H7 (cell line): ENCODE measurements around the gene TMEM214. TPM values are rescaled to one million over a fixed set of nuclear protein-coding genes. Genes with fewer than 3 reads are reported as not detected.

Experiments
- DNase-seq: peaks from one replicate; pipeline ENCODE4 v3.0.0; 2012
- H3K27me3 ChIP-seq: 2 replicates; pipeline ENCODE4 v1.6.0; 2011; ENCODE audit warnings: mild to moderate bottlenecking, low read length; ENCODE audit not compliant: control insufficient read depth, insufficient read depth
- H3K36me3 ChIP-seq: replicated peaks from 2 replicates; pipeline ENCODE4 v1.5.1; 2011; ENCODE audit warnings: low read length; ENCODE audit not compliant: control insufficient read depth, insufficient read depth
- H3K4me3 ChIP-seq: 2 replicates; pipeline ENCODE4 v1.5.1; 2011; ENCODE audit warnings: low read depth, mild to moderate bottlenecking, control low read depth, low read length, moderate library complexity; ENCODE audit not compliant: insufficient read depth
- total RNA-seq: library from RNA; depleted of rRNA; stranded (reverse); fragments of >200 nt; shearing (Covaris generic); gene quantifications from 2 replicates; pipeline ENCODE4 v1.2.3, GENCODE V29; 2014

TMEM214 gene
- total RNA-seq, 1 experiment from 2014 or later: 46.5 TPM

- DNase-seq: no peak
- H3K27me3 ChIP-seq: no peaks in the 10 kb centered on the region
- no peak overlapping the region for H3K4me3 ChIP-seq
- no peaks in the 10 kb centered on the region for H3K36me3 ChIP-seq
These were observed 11.3 kb upstream of the TMEM214 start for GRCh38 chr2:27021253-27022049.

- H3K36me3 ChIP-seq: no peaks in the 10 kb centered on the region
- DNase-seq: peak; percentile 57
- no peaks in the 10 kb centered on the region for H3K27me3 ChIP-seq
These were observed 9.0 kb upstream of the TMEM214 start for GRCh38 chr2:27023740-27024139.

DNA sequence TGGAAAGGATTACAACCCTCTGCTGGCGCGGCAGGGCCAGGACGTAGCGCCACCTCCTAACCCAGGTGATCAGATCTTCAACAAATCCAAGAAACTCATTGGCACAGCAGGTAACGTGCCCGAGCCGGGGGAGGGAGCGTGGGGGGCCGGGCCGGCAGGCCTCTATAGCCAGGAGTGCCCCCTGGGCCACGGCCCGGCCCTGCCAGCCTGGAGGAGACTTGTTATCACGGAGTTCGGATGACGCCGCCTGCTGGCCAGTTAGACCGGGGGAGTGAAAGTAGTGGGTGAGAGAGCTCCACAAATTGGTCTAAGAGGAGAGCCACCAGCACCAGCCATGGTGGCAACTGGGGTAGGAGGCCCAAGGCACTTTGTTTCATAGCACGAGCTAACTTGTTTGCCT, 8.6 kb upstream of the TMEM214 start:
- Histone ChIP-seq H3K27me3 (no peaks in the 10 kb centered on the region), H3K36me3 (no peaks in the 10 kb centered on the region), H3K4me3 (no peak overlapping the region)
- DNase-seq: peak; percentile 96

More at GRCh38 chr2:27023740-27024139, 9.0 kb upstream of the TMEM214 start:
- no peak overlapping the region for H3K4me3 ChIP-seq

DNA sequence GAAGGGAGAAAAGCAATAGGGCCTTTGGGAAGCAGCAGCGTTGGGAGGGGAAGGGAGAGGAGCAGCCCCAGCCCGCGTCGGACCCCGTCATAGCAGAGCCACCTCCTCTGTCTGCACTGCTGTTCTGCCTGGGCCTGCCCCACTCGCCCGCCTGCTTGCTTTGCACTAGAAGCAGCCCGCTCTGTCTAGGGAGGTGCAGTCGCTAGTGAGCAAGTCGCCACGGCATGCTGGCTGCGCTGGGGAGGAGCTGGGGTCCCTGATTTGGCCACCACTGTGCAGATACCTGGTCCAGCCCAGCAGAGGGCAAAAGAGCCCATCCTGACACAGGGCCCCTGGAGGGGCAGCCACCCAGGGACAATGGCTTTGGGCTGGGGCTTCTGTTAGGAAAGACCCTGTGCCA, 8.0 kb upstream of the TMEM214 start:
- H3K4me3 ChIP-seq: no peak overlapping the region
- DNase-seq: peak; percentile 81
- no peaks in the 10 kb centered on the region for H3K27me3 ChIP-seq
- H3K36me3 ChIP-seq: no peaks in the 10 kb centered on the region

- Histone ChIP-seq H3K36me3 (no peaks in the 10 kb centered on the region; the same call in 1 of the 2 replicates), H3K4me3 (no peak overlapping the region)
These were observed 7.4 kb upstream of the TMEM214 start for GRCh38 chr2:27025281-27025800.

GRCh38 chr2:27025861-27026851, 6.6 kb upstream of the TMEM214 start:
- no peak for DNase-seq
- H3K4me3 ChIP-seq: no peak overlapping the region
- no peaks in the 10 kb centered on the region for H3K27me3 ChIP-seq
- H3K36me3 ChIP-seq: no peaks in the 10 kb centered on the region; the same call in 1 of the 2 replicates

More at GRCh38 chr2:27025281-27025800, 7.4 kb upstream of the TMEM214 start:
- no peak for DNase-seq
- H3K27me3 ChIP-seq: no peaks in the 10 kb centered on the region

GRCh38 chr2:27027211-27027651, 5.5 kb upstream of the TMEM214 start:
- no peak for DNase-seq
- no peaks in the 10 kb centered on the region for H3K27me3 ChIP-seq

DNA sequence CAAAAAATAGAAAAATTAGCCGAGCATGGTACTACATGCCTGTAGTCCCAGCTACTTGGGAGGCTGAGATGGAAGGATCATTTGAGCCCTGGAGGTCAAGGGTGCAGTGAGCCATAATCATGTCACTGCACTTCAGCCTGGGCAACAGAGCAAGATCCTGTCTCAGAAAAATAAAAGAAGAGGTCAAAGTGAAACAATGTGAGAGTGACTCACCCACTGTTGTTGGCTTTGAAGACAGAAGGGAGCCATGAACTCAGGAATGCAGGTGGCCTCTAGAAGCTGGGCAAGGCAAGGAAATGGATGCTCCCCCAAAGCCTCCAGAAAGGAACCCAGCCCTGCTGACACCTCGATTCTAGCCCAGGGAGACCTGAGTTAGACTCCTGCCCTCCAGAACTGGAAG, 3.7 kb upstream of the TMEM214 start:
- DNase-seq: no peak

More at GRCh38 chr2:27027211-27027651, 5.5 kb upstream of the TMEM214 start:
- H3K4me3 ChIP-seq: no peak overlapping the region
- no peaks in the 10 kb centered on the region; the same call in 1 of the 2 replicates for H3K36me3 ChIP-seq

DNA sequence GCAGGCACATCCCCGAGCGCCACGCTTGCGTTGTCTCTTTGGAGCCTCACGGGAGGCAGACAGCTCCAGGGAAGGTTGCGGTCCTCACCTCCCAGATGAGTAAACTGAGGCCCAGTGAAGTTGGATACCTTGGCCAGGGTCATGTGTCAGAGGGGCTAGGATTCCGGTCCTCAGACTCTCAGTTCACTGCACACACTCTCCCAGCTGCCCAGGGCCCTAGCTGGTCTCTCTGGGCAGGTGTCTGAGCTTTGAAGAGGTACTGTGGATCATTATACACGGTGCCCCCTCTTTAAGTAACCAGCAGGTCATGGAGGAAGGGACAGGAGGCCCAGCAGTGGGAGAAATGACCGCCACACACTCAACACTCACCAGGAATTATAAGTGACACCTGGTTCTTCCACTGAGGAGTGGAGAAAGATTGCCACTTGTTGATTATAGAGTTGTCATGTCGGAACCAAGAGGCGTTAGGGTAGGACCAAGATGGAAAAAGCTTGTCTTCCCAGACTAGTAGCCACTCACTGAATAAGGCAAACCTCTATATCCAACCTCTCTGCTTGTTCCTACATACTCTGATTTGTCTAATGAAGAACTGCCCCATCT, 588 bp downstream of the TMEM214 start:
- Histone ChIP-seq H3K36me3 (peaks cover 33% of the 10 kb centered on the region), H3K27me3 (no peaks in the 10 kb centered on the region), H3K4me3 (peak overlapping the region; percentile 96)
- no peak for DNase-seq

More for the DNA sequence above, 3.7 kb upstream of the TMEM214 start:
- H3K4me3 ChIP-seq: no peak overlapping the region
- no peaks in the 10 kb centered on the region for H3K27me3 ChIP-seq
- no peaks in the 10 kb centered on the region; the same call in 1 of the 2 replicates for H3K36me3 ChIP-seq

GRCh38 chr2:27038012-27038411, 5.2 kb downstream of the TMEM214 start:
- H3K36me3 ChIP-seq: peaks cover 62% of the 10 kb centered on the region
- no peak overlapping the region for H3K4me3 ChIP-seq
- H3K27me3 ChIP-seq: no peaks in the 10 kb centered on the region
- DNase-seq: no peak

- H3K36me3 ChIP-seq: peaks cover 62% of the 10 kb centered on the region
- H3K4me3 ChIP-seq: no peak overlapping the region
- no peak for DNase-seq
- no peaks in the 10 kb centered on the region for H3K27me3 ChIP-seq
These were observed 6.0 kb downstream of the TMEM214 start for GRCh38 chr2:27038631-27039339.

DNA sequence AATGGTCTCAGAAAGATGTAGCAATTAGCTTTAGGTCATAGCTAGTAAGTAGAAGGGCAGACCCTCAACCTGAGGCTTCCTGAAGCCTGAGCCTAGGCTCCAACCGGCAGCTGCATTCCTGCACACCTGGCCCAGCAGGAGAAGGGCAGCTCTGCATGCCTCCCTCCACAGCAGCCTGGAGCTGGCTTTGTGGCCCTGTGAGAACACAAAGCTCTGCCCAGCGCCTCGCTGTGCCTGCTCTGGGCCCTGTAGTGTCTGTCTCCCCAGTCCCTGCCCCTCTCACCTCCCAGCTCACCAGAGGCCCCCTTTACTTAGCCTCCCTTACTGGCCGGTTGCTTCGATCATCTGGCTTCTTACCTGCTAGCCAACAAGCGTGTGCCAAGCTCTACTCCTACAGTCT, 6.7 kb downstream of the TMEM214 start:
- H3K4me3 ChIP-seq: no peak overlapping the region
- peaks cover 62% of the 10 kb centered on the region for H3K36me3 ChIP-seq
- no peak for DNase-seq
- no peaks in the 10 kb centered on the region for H3K27me3 ChIP-seq

DNA sequence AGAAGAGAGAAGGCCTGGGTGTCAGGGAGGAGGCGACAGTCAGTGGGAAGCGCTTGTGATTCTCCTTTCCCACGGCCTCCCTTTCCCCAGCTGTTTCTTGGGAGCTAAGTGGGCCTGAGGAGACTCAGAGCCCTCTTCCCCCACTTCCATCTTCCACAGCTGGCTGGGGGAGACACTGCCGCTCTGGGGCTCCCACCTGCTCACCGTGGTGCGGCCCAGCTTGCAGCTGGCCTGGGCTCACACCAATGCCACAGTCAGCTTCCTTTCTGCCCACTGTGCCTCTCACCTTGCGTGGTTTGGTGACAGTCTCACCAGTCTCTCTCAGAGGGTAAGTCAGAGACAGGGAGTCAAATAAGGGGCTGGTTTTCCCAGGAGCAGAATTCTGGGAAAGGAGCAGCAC, 7.1 kb downstream of the TMEM214 start:
- Histone ChIP-seq H3K4me3 (no peak overlapping the region), H3K36me3 (peaks cover 61% of the 10 kb centered on the region), H3K27me3 (no peaks in the 10 kb centered on the region)
- DNase-seq: no peak
